HuH-7 (cell line): Measurements from ENCODE around the gene MAGI2.
"Not testable (repeated sequence)": the region's sequence is repeated elsewhere in the genome, so short reads cannot be mapped to it uniquely, and the experiment has no call there.

Experiments
- DNase-seq: peaks from one replicate; pipeline ENCODE4 v3.0.0; 2011; ENCODE audit warnings: low spot score

Gene MAGI2

GRCh38 chr7:78636727-78637126, 816.7 kb downstream of the MAGI2 start:
- DNase-seq: no peak

- no peak for DNase-seq
Observed at GRCh38 chr7:78635026-78635793, 818.3 kb downstream of the MAGI2 start.

GRCh38 chr7:78634093-78634492, 819.4 kb downstream of the MAGI2 start:
- no peak for DNase-seq

GRCh38 chr7:78620920-78621319, 832.5 kb downstream of the MAGI2 start:
- no peak for DNase-seq

DNA sequence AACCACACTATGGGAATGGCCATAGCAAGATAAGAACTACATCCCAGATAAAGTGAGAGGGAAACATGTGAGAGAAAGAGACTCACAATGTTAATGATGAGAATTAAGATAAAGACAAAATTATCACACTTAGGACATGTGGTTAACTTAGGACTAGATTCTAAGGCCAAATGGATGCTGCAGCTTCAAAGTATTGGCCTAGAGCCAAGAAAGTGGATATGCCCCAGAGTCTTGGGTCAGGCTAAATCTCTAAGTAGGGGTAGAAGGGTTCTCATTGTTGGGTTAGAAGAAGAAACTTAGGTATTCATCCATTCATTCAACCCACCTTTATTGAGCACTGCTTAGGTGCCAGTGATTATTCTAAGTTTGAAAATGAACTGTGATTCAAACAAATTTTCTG, 836.9 kb downstream of the MAGI2 start:
- no peak for DNase-seq

- no peak for DNase-seq
Observed at GRCh38 chr7:78609281-78609680, 844.2 kb downstream of the MAGI2 start.

- DNase-seq: no peak
Observed at GRCh38 chr7:78607099-78607498, 846.4 kb downstream of the MAGI2 start.

GRCh38 chr7:78605119-78605518, 848.3 kb downstream of the MAGI2 start:
- no peak for DNase-seq

- no peak for DNase-seq
Observed at GRCh38 chr7:78601728-78602127, 851.7 kb downstream of the MAGI2 start.

DNA sequence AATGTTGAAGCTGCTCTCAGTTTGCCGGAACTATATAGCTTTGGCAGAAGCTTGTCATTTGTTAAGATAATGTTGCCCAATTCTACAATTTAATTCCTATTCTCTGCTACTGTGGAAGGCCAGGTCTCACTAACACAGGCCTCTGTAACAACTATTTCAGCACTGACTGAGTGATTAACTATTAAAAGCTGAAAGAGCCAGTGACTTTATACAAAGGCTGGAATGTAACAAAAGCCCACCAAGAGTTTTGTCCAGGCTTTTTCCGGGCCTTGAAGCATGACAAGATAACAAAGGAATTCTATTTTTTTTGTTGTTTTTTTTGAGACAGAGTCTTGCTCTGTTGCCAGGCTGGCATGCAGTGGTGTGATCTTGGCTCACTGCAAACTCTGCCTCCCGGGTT, 859.3 kb downstream of the MAGI2 start:
- no peak for DNase-seq

DNA sequence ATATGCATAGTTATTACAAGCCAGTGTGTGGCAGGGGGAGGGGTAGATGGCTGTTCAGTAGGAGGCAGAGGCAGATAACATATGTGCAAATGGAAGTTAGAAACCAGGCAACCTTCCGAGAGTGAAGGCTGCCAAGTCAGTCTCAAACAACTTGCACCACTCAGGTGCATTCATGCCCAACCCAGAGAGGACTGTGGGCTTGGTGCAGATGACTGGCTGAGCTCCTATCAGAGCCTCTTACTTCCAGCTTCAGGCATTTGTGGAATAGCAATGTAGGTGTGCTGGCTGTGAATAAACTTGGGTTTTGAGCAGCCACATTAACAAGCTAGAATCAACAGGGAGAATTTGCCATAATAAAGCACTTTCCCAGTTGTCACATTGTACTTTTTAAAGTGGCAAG, 865.1 kb downstream of the MAGI2 start:
- no peak for DNase-seq

GRCh38 chr7:78587443-78588044, 865.9 kb downstream of the MAGI2 start:
- DNase-seq: no peak

GRCh38 chr7:78585980-78586379, 867.5 kb downstream of the MAGI2 start:
- DNase-seq: no peak

GRCh38 chr7:78578686-78579085, 874.8 kb downstream of the MAGI2 start:
- DNase-seq: no peak

DNA sequence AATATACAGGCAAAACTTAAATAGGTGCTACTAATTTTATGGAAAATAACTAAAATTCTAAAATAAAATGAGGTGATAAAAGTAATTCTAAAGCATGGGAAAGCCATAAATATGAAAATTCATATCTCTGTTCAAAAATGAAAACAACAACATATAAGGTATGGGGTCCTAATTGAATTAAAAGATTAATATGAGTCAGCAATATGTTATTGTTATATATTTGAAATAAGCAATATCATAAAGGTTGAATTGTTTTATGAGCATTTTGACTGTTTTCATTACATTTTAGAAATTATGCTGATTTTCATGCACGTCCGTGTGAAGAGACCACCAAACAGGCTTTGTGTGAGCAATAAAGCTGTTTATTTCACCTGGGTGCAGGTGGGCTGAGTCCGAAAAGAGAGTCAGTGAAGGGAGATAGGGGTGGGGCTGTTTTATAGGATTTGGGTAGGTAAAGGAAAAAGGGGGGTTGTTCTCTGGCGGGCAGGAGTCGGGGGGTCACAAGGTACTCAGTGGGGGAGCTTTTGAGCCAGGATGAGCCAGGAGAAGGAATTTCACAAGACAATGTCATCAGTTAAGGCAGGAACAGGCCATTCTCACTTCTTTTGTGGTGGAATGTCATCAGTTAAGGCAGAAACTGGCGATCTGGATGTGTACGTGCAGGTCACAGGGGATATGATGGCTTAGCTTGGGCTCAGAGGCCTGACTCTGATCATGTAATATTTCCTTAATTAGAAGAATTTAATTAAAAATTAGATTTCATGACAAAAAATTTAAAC, 876.1 kb downstream of the MAGI2 start:
- DNase-seq: not testable (repeated sequence)

DNA sequence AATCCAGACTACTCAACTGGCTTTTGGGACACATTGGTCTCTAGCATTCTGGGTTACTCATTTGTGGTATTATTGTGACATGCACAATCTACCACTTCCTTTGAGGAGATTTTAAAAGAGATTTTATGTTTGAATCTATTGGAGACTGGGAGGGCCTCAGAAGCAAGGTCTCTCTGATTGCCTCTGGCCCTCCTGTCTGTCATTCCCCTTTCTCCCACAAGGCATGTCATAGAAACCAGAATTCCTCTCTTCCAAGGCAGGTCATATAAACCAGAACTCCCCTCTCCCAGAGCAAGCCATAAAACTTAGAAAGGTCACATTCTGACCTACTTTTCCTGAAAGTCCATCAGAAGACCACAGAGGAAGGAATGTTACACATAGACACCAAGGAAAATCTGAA, 877.2 kb downstream of the MAGI2 start:
- peak; percentile 17 for DNase-seq

DNA sequence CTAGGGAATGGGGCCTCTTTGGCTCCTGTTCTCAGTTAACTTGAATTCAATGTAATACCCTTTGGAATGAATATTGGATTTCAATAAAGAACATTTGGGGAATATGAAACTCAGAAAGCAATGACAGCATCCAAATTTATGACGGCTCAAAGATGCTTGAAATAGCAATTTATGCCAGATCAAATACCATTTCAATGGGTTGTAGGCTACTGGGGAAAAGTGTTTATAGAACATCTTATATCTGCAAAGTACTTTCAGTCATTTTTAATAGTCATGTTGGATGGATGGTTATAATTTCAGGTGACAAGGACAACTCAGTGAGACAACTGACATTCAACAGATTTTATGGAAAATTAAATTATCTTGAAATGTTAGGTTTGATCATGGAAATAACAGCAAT, 882.2 kb downstream of the MAGI2 start:
- DNase-seq: no peak

DNA sequence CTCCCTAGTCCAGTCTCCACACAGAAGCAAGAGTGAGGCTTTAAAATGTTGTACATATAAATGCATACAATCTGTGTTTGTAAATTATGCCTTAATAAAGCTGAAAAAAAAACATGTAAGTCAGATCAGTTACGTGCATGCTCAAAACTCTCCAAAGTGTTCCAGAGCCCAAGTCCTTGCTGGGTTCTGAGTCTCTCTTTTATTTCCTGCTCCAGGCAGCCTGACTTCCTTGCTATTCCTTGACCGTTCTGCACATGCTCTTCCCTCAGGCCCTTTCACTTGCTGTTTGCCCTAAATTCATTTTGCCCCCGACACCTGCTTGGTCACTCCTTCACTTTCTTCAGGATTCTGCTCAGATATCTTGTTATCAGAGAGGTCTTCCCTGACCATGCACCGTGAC, 884.8 kb downstream of the MAGI2 start:
- DNase-seq: no peak

GRCh38 chr7:78567836-78568235, 885.6 kb downstream of the MAGI2 start:
- DNase-seq: no peak

- no peak for DNase-seq
Observed at GRCh38 chr7:78565784-78566183, 887.7 kb downstream of the MAGI2 start.

- no peak for DNase-seq
Observed at GRCh38 chr7:78563191-78563590, 890.3 kb downstream of the MAGI2 start.

DNA sequence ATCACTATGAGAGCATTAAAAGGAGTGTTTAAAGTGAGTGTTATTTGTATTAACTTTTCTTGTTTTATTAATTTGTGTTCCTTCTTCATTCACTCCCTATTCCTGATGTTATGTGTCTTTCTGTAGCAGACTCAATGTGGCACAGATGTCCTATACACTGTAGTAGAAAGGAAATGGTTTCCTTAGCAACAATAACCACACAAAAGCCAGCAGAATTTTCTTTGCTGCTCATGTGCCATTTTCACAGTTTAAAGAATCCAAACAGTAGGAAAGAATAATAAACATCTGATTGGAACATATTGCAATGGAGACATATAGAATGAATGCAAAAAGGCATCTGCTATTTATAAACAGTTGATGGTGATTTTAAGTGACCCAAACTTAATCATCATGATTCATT, 891.3 kb downstream of the MAGI2 start:
- DNase-seq: no peak

- no peak for DNase-seq
Observed at GRCh38 chr7:78558566-78558965, 894.9 kb downstream of the MAGI2 start.
